ENCODE results near the gene LIF. TPM values are rescaled to one million over a fixed set of nuclear protein-coding genes. Genes with fewer than 3 reads are reported as not detected.

Gene LIF
- total RNA-seq, 2 donors from 2014 or later: 9.5 to 12.5 TPM

DNA sequence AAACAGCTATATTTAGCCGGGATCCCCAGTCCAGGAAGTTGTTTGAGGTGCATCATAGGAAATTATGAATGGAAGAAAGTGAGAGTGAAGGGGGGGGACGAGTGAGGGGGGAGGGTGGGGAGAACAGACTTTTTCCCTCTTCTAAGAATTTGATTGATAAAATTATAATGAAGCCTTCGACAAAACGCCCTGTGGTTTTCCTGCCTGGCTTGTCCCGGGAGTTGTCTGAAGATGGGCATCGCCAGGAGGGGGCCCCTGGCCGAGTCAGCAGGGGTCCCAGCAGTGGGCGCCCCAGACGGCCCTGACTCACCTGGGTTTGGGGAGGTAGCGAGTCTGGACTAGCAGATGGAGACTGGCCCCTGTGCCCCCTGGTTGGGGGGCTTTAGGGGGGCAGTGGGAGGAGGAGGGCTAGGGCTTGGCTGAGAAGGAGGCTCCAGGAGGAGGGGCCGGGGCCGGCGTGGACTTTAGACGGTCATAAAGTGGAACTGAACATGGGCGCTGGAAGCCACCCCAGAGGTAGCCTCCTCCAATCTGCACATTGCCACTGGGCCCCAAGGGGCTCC is 336 bp upstream of the LIF start:
- peaks cover 6% of the 10 kb centered on the region for H3K27me3 ChIP-seq
- peaks cover 13% of the 10 kb centered on the region for H3K4me1 ChIP-seq
- peak overlapping the region; percentile 61 for H3K4me3 ChIP-seq
- H3K9me3 ChIP-seq: no peaks in the 10 kb centered on the region
- H3K9ac ChIP-seq (ENCODE audit: low read depth in 2 of 2, low read length in 2 of 2): peak overlapping the region; percentile 52 to 78
- TF ChIP-seq, protein P1, sequence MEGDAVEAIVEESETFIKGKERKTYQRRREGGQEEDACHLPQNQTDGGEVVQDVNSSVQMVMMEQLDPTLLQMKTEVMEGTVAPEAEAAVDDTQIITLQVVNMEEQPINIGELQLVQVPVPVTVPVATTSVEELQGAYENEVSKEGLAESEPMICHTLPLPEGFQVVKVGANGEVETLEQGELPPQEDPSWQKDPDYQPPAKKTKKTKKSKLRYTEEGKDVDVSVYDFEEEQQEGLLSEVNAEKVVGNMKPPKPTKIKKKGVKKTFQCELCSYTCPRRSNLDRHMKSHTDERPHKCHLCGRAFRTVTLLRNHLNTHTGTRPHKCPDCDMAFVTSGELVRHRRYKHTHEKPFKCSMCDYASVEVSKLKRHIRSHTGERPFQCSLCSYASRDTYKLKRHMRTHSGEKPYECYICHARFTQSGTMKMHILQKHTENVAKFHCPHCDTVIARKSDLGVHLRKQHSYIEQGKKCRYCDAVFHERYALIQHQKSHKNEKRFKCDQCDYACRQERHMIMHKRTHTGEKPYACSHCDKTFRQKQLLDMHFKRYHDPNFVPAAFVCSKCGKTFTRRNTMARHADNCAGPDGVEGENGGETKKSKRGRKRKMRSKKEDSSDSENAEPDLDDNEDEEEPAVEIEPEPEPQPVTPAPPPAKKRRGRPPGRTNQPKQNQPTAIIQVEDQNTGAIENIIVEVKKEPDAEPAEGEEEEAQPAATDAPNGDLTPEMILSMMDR (IDR thresholded peaks at IDR 0.05): no peak
- DNase-seq: peak; percentile 87
- intact Hi-C loops (cut with DNase I): no loop called here
- no peaks in the 10 kb centered on the region for H3K36me3 ChIP-seq
- H3K27ac ChIP-seq: peak overlapping the region; percentile 82

DNA sequence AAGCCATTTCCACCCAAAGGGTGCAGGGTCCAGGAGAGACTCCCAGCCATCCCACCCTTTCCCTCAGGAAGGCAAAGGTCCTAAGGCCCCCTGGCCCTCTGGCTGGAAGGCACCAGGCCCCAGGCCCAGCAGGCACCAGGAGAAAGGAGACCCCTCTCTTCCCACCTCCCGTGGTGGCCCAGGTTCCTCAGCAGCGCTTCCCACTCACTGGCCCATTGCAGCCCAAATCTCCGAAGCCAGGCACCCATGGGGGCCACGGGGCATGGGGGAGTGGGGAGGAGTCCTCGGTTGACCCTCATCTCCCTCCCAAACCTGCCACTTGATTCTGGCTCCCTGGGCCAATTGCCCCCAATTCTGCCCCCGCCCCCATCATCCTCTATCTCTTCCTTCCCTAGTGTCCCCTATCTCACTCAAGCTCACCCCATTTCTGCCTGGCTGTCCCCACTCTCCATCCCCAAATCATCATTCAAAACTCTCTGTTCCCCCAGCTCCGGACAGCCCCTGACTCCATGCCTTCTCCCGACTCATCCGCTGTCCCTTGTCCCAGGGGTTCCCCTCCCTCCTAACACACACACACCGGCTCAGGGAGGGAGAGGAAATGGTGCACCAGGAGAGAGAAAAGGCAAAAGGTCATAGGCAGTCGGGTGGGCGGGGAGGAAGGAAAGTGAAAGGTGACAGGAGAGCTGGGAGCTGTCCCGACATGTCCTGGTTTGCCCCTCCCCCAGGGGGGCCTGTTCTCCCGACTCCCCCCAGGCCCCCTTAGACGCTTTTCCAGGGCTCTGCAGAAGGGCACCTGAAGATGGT is 1.2 kb downstream of the LIF start:
- Histone ChIP-seq H3K9ac (ENCODE audit: low read depth in 2 of 2, low read length in 2 of 2) (peak overlapping the region; percentile 61 to 78), H3K27ac (peak overlapping the region; percentile 82), H3K4me1 (peaks cover 13% of the 10 kb centered on the region), H3K36me3 (no peaks in the 10 kb centered on the region), H3K4me3 (peak overlapping the region; percentile 61), H3K9me3 (no peaks in the 10 kb centered on the region), H3K27me3 (peaks cover 6% of the 10 kb centered on the region)
- TF ChIP-seq, protein P1 (IDR thresholded peaks at IDR 0.05): no peak
- peak; percentile 79 for DNase-seq
- intact Hi-C loops (cut with DNase I): no loop called here

DNA sequence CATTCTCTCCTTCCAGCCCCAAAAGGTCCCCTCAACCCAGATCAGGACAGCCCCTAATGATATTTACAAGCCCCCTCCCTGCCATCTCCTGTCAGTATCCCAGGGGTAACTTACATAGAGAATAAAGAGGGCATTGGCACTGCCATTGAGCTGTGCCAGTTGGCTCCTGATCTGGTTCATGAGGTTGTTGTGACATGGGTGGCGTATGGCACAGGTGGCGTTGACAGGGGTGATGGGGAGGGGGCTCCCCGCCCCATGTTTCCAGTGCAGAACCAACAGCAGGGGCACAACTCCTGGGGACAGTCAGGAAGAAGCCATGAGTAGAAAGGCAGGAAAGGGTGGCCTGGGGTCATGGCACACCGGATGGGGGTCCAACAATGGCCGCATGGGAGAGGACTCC is 1.9 kb downstream of the LIF start:
- H3K9ac ChIP-seq (ENCODE audit: low read depth in 2 of 2, low read length in 2 of 2): peak overlapping the region in 1 of 2 donors; percentile 78
- no peak overlapping the region for H3K27ac ChIP-seq
- peaks cover 6% of the 10 kb centered on the region for H3K27me3 ChIP-seq
- intact Hi-C loops (cut with DNase I): no loop called here
- peaks cover 13% of the 10 kb centered on the region for H3K4me1 ChIP-seq
- H3K4me3 ChIP-seq: peak overlapping the region; percentile 61
- H3K9me3 ChIP-seq: no peaks in the 10 kb centered on the region
- H3K36me3 ChIP-seq: no peaks in the 10 kb centered on the region
- no peak for DNase-seq
- TF ChIP-seq, protein P1 (IDR thresholded peaks at IDR 0.05): no peak

DNA sequence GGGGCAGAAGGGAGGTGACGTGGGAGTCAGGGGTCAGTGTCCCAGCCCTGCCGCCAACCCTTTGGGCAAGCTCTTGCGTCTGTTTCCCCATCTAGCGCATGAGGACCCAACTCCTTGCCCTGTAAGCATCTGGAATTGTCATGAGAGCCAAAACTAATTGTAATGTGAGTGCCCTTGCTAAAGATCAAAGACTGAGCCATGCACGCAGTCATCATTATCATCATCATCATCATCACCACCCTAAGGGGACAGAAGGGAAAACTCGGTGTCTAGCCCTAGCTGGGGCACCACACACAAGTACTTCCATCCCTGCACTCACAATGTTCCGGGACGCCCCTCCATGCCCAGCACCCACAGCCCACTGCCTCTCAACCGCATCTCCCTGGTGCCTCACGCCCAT is 2.5 kb downstream of the LIF start:
- H3K9me3 ChIP-seq: no peaks in the 10 kb centered on the region
- intact Hi-C loops (cut with DNase I): no loop called here
- H3K27me3 ChIP-seq: peaks cover 6% of the 10 kb centered on the region
- TF ChIP-seq, protein P1 (IDR thresholded peaks at IDR 0.05): no peak
- H3K36me3 ChIP-seq: no peaks in the 10 kb centered on the region
- H3K27ac ChIP-seq: no peak overlapping the region
- no peak for DNase-seq
- H3K9ac ChIP-seq (ENCODE audit: low read depth in 2 of 2, low read length in 2 of 2): no peak overlapping the region
- H3K4me3 ChIP-seq: no peak overlapping the region
- H3K4me1 ChIP-seq: peaks cover 11% of the 10 kb centered on the region

DNA sequence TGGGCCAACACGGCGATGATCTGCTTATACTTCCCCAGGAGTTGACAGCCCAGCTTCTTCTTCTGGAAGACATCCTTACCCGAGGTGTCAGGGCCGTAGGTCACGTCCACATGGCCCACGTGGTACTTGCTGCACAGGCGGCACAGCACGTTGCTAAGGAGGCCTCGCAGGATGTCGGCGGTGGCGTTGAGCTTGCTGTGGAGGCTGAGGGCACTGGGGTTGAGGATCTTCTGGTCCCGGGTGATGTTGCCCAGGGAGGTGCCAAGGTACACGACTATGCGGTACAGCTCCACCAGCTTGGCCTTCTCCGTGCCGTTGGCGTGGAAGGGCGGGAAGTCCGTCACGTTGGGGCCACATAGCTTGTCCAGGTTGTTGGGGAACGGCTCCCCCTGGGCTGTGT is 2.9 kb downstream of the LIF start:
- Histone ChIP-seq H3K27ac (no peak overlapping the region), H3K9me3 (no peaks in the 10 kb centered on the region), H3K4me3 (no peak overlapping the region), H3K36me3 (no peaks in the 10 kb centered on the region), H3K27me3 (peaks cover 6% of the 10 kb centered on the region), H3K9ac (ENCODE audit: low read depth in 2 of 2, low read length in 2 of 2) (no peak overlapping the region), H3K4me1 (peaks cover 7% of the 10 kb centered on the region)
- TF ChIP-seq, protein P1 (IDR thresholded peaks at IDR 0.05): no peak
- intact Hi-C loops (cut with DNase I): no loop called here
- no peak for DNase-seq
